ENCODE measurements around the gene CAMK1G. TPM values are rescaled to one million over a fixed set of nuclear protein-coding genes. Genes with fewer than 3 reads are reported as not detected.

Gene CAMK1G
- total and polyA plus RNA-seq, 4 donors: 2.1 to 10.8 (median 8.8) TPM

Other genes starting within 250 kb of the CAMK1G start
- gene LAMB3, start 68.7 kb downstream of the CAMK1G start, total RNA-seq: 1 to 10 TPM in 1 of 2 donors, under 1 TPM in 1; 0.89 to 1.3 TPM
- gene LAMB3, start 68.7 kb downstream of the CAMK1G start, polyA plus RNA-seq (ENCODE audit: insufficient read length in 2 of 2): 1 to 10 TPM; 4.1 to 6.0 TPM
- gene G0S2, start 91.7 kb downstream of the CAMK1G start, total RNA-seq: 1 to 10 TPM; 1.7 to 6.1 TPM
- 1 to 10 TPM; 6.0 to 6.3 TPM for gene G0S2, start 91.7 kb downstream of the CAMK1G start, polyA plus RNA-seq (ENCODE audit: insufficient read length in 2 of 2)
- gene HSD11B1, start 121.1 kb downstream of the CAMK1G start, total RNA-seq: under 1 TPM; 0.22 to 0.40 TPM
- under 1 TPM; 0.38 to 0.75 TPM for gene HSD11B1, start 121.1 kb downstream of the CAMK1G start, polyA plus RNA-seq (ENCODE audit: insufficient read length in 2 of 2)
- gene TRAF3IP3, start 172.3 kb downstream of the CAMK1G start, total RNA-seq: 1 to 10 TPM; 1.1 to 2.8 TPM
- 1 to 10 TPM in 1 of 2 donors, under 1 TPM in 1; 0.95 to 1.8 TPM for gene TRAF3IP3, start 172.3 kb downstream of the CAMK1G start, polyA plus RNA-seq (ENCODE audit: insufficient read length in 2 of 2)
- gene C1orf74, start 200.8 kb downstream of the CAMK1G start, total RNA-seq: 1 to 10 TPM; 2.6 to 3.6 TPM
- 1 to 10 TPM; 2.0 to 2.3 TPM for gene C1orf74, start 200.8 kb downstream of the CAMK1G start, polyA plus RNA-seq (ENCODE audit: insufficient read length in 2 of 2)
- gene IRF6, start 222.4 kb downstream of the CAMK1G start, total RNA-seq: 1 to 10 TPM in 1 of 2 donors, under 1 TPM in 1; 0.99 to 2.8 TPM
- 1 to 10 TPM; 1.2 TPM for gene IRF6, start 222.4 kb downstream of the CAMK1G start, polyA plus RNA-seq (ENCODE audit: insufficient read length in 2 of 2)
- gene UTP25, start 244.3 kb downstream of the CAMK1G start, total RNA-seq: 1 to 10 TPM; 7.6 to 9.0 TPM
- 1 to 10 TPM; 6.5 to 7.2 TPM for gene UTP25, start 244.3 kb downstream of the CAMK1G start, polyA plus RNA-seq (ENCODE audit: insufficient read length in 2 of 2)